Left renal cortex interstitium (tissue), 4 donors: ENCODE measurements around the gene DYNLRB1. TPM values are rescaled to one million over a fixed set of nuclear protein-coding genes. Genes with fewer than 3 reads are reported as not detected.
"Not testable (repeated sequence)": the region's sequence is repeated elsewhere in the genome, so short reads cannot be mapped to it uniquely, and the experiment has no call there.

ENCODE experiments used
- DNase-seq, 4 donors: peaks; one replicate each; pipeline ENCODE4 v3.0.0-alpha.2; 2013; ENCODE audit warnings: low read depth in 4 of 4, low spot score in 2 of 4, missing footprints in 1 of 4
- polyA plus RNA-seq, 4 donors: library from polyadenylated mRNA; unstranded; fragments of 120-200 nt; gene quantifications; one replicate each; pipeline ENCODE4 v1.2.1, GENCODE V29; 2013; ENCODE audit not compliant: insufficient read length in 4 of 4

DYNLRB1 gene
- polyA plus RNA-seq: 100 to 1,000 TPM; 184 to 213 (median 198) TPM

- peak; percentile 94 to 97 (median 97) for DNase-seq
Measured at GRCh38 chr20:34516247-34517113, at the start of gene DYNLRB1. TSS of gene DYNLRB1 (plus strand) at chr20:34516422. CDS start at chr20:34516459, 37 bp downstream.

GRCh38 chr20:34468951-34469350, 47.3 kb upstream of the DYNLRB1 start:
- DNase-seq: no peak

DNA sequence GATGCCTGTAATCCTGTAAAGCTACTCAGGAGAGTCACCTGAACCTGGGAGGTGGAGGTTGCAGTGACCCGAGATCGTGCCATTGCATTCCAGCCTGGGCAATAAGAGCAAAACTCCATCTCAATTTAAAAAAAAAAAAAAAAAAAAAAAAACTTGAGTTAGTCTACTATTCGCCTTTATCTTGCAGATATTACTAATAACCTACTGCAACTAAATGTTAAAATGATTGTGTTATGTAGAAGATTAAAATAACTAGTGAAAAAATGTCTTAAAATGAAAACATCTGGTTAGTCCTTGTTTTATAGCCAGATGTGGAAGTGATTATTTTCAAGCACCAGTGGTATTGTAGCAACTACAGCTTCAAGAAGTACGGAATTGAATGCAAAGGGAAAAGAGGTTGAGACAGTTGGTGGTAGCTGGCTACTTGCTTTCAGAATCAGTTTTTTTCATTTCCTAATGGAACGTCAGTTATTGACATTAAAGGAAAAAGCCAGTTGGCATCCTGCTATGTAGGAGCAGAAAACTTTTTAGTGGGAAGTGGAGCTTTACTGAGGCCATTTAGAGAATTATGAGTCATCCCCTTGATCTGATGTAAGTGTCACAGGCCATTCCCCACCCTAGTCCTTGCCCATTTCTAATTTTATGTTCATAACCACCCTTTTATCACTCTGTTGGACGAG, 43.8 kb upstream of the DYNLRB1 start:
- DNase-seq: no peak

DNA sequence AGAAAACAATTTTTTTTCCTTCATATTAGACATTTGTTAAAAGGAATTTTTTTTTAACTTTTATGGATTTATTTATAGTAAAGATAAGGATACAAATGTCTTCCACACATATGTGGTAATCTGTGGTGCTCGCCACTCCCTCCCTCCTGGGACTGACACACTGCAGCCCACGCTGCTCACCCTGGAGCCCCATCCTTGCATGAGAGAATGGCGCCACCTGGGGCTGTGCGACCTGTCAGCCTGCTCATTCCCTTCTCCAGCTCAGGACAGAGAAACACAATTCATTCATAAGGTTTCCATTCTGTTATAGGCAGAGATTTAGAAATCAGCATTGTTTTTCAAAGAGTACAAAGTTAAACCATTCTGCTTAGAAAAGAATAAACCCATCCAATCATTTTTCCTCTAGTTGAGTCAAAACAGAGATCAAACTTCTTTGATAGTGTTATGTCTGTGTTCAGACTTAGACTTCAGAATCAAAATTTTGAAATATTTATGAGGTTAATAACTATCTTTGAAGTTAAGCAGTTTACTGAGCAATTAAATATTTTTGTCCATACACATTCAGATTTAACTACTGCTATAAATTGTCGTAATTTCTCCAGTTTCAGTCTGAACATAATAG, 42.8 kb upstream of the DYNLRB1 start:
- DNase-seq: peak in 1 of 4 donors; percentile 6

- DNase-seq: peak in 3 of 4 donors; percentile 23 to 28 (median 25)
Measured at GRCh38 chr20:34475979-34476736, 40.1 kb upstream of the DYNLRB1 start.

DNA sequence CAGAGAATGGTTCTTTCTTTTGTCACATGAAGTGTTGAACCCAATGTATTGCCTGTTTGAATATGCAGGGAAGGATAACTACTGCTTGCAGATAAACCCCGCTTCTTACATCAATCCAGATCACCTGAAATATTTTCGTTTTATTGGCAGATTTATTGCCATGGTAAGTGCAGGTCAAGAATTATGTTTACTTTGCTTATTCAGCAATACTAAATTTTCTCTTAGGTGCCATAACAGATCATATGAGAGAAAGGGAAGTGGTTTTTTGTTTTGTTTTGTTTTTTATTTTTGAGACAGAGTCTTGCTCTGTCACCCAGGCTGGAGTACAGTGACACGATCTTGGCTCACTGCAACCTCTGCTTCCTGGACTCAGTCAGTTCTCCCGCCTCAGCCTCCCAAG, 36.6 kb upstream of the DYNLRB1 start:
- DNase-seq: no peak

DNA sequence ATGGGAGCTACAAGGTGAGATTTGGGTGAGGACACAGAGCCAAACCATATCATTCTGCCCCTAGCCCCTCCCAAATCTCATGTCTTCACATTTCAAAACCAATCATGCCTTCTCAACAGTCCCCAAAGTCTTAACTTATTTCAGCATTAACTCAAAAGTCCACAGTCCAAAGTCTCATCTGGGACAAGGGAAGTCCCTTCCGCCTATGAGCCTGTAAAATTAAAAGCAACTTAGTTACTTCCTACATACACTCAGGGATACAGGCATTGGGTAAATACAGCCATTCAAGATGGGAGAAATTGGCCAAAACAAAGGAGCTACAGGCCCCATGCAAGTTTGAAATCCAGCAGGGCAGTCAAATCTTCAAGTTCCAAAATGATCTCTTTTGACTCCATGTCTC, 34.1 kb upstream of the DYNLRB1 start:
- DNase-seq: not testable (repeated sequence)

GRCh38 chr20:34483585-34484220, 32.5 kb upstream of the DYNLRB1 start:
- DNase-seq: not testable (repeated sequence)

GRCh38 chr20:34485068-34485634, 31.1 kb upstream of the DYNLRB1 start:
- DNase-seq: no peak

GRCh38 chr20:34491226-34491931, 24.8 kb upstream of the DYNLRB1 start:
- DNase-seq: no peak

DNA sequence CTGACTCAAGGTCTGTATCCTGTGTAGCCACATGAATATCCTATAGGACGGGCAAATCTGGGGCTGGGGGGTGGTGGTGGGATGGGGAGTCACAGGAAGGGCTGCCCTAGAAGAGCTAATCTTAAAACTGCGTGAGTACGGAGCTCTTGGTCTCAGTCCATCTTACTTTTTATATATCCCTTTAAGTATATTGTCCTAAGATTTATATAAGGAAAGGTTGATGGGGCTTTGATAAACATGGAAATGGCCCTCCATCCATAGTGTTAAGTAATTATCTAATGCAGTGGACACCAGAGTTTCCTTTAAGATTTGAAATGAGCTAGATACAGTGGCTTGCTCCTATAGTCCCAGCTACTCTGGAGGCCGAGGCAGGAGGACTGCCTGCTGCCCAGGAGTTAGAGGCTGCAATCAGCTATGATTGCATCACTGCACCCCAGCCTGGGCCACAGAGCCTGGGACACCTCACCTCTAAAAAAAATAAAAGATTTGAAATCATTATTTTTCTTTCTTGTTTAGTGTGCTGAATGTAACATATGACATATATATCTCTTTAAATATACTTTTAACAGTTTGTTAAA, 24.2 kb upstream of the DYNLRB1 start:
- no peak for DNase-seq

DNA sequence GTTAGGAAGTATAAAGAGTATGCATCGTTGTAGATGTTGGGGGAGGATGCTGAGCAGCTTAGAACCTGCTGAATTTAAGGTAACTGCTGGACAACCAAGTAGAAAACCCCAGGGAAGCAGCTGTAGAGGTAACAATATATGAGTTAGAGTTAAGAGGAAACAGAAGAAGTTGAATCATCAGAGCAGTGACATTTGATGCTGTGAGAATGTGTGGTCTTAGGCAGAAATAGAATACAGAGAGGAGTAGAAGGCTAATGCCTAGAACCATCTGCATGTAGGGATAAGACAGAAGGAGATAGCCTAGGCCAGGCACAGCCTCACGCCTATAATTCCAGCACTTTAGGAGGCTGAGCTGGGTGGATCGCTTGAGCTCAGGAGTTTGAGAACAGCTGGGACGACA, 22.6 kb upstream of the DYNLRB1 start:
- DNase-seq: no peak

DNA sequence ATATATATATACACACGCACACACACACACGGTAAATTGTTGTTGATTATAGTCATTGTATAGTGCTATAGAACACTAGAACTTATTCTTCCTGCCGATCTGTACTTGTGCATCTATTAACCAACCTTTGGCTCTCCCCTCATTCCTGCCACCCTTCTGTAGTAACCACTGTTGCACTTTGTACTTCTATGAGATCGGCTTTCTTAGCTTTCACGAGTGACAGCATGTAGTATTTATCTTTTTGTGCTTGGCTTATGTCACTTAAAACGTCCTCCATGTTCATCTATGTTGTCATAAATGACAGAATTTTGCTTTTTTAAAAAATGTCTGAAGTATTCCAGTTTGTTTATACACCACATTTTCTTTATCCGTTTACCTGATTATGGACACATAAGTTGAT, 20.9 kb upstream of the DYNLRB1 start:
- DNase-seq: no peak

DNA sequence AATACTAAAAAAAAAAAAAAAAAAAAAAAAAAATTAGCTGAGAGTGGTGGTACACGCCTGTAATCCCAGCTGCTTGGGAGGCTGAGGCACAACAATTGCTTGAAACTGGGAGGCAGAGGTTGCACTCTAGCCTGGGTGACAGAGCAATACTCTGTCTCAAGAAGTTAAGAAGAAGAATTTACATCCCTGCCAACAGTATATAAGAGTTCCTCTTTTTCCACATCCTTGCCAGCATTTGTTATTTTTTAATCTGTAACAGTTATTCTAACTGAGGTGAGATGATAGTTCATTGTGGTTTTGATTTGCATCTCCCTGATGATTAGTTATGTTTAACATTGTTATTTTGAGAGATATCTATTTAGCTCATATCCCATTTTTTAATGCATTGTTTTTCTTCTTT, 20.3 kb upstream of the DYNLRB1 start:
- DNase-seq: no peak

DNA sequence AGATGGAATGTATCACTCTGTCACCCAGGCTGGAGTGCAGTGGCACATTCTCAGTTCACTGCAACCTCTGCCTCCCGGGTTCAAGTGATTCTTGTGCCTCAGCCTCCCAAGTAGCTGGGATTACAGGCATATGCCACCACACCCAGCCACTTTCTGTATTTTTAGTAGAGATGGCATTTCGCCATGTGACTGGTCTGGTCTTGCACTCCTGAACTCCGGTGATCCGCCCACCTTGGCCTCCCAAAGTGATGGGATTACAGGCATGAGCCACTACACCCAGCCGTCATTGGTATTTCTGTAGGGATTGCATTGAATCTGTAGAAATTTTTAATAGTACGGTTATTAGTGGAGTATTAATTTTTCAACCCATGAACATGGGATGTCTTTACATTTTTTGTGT, 18.6 kb upstream of the DYNLRB1 start:
- DNase-seq: not testable (repeated sequence)

- DNase-seq: no peak
Measured at GRCh38 chr20:34500823-34501222, 15.4 kb upstream of the DYNLRB1 start.

- DNase-seq: no peak
Measured at GRCh38 chr20:34506480-34506879, 9.7 kb upstream of the DYNLRB1 start.

DNA sequence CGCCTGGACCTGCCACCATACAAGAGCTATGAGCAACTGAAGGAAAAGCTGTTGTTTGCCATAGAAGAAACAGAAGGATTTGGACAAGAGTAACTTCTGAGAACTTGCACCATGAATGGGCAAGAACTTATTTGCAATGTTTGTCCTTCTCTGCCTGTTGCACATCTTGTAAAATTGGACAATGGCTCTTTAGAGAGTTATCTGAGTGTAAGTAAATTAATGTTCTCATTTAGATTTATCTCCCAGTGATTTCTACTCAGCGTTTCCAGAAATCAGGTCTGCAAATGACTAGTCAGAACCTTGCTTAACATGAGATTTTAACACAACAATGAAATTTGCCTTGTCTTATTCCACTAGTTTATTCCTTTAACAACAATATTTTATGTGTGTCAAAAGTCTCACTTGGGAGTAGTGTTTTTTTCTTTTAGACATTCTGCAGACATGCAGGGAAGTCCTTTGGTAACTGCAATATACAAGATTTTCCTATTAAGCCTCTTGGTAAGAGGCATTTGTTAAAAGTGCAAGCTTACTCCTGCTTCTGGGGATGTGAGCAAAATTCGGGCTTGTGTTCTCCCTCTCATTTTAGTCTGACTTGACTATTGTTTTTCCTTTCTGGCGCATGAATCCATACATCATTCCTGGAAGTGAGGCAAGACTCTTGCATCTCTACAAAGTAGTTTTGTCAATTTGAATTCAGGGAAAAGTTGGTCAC, 8.4 kb upstream of the DYNLRB1 start:
- no peak for DNase-seq
